ENCODE results near the gene ARHGAP24. TPM values are rescaled to one million over a fixed set of nuclear protein-coding genes. Genes with fewer than 3 reads are reported as not detected.

ARHGAP24 gene
- total and polyA plus RNA-seq, 2 of the 13 experiments (the other 11 are each of a cell fraction or from before 2014, with no cell fraction given): 0.07 to 0.55 TPM

GRCh38 chr4:85642356-85643100 is 167.6 kb downstream of the ARHGAP24 start:
- intact Hi-C loops (cut with micrococcal nuclease; ENCODE audit: unreplicated experiment) (no loop called here), in situ Hi-C loops (cut with HindIII; ENCODE audit: extremely low pct_ligation_motif_present, low pct_unique_long_range_greater_than_20kb) (no loop called here)
- Histone ChIP-seq H4K20me1 (ENCODE audit: insufficient read depth, low read length) (no peaks in the 10 kb centered on the region), H3K27me3 (ENCODE audit: control insufficient read depth in 1 of 2, insufficient read depth in 2 of 2, low read length in 2 of 2) (no peaks in the 10 kb centered on the region), H3K27ac (ENCODE audit: extremely low read length, insufficient read depth, low read length) (no peak overlapping the region), H3K9me3 (ENCODE audit: low read length) (no peaks in the 10 kb centered on the region), H3K4me3 (replicated peaks in 1 of 3; ENCODE audit: insufficient read depth in 1 of 3, low read depth in 2 of 3, low read length in 3 of 3) (no peak overlapping the region), H3K36me3 (replicated peaks in 1 of 2; ENCODE audit: control insufficient read depth in 1 of 2, insufficient read depth in 2 of 2, low read length in 2 of 2) (no peaks in the 10 kb centered on the region), H2AFZ (ENCODE audit: low read length) (no peak overlapping the region), H3K4me1 (ENCODE audit: insufficient read depth, low read length) (no peaks in the 10 kb centered on the region), H3K79me2 (ENCODE audit: insufficient read depth, low read length) (no peaks in the 10 kb centered on the region), H3K9ac (ENCODE audit: insufficient read depth, low read depth, low read length) (no peak overlapping the region), H3K4me2 (ENCODE audit: low read depth, low read length) (no peak overlapping the region)
- CTCF ChIA-PET (ENCODE audit: low intra/inter-chr PET ratio, low total read pairs): no interaction called here
- POLR2A ChIA-PET: no interaction called here
- no TSS peak for BruUV-seq (replicated peaks)
- no peak for TF ChIP-seq JARID2 (CRISPR knock-in tag; IDR thresholded peaks at IDR 0.05; ENCODE audit: insufficient replicate concordance)
- no peak for TF ChIP-seq BRF2 (CRISPR knock-in tag; IDR thresholded peaks at IDR 0.05)
- TF ChIP-seq ELF3 (CRISPR knock-in tag; IDR thresholded peaks at IDR 0.05): no peak
- TF ChIP-seq ZNF207 (IDR thresholded peaks at IDR 0.05; ENCODE audit: borderline replicate concordance): no peak
- TF ChIP-seq SIX1 (CRISPR knock-in tag; IDR thresholded peaks at IDR 0.05; ENCODE audit: borderline replicate concordance): no peak
- TF ChIP-seq ZBTB34 (CRISPR knock-in tag; IDR thresholded peaks at IDR 0.05): no peak
- TF ChIP-seq NCOA2 (CRISPR knock-in tag; IDR thresholded peaks at IDR 0.05): no peak
- no peak for TF ChIP-seq SKI (IDR thresholded peaks at IDR 0.05; ENCODE audit: partially characterized antibody)
- no peak for TF ChIP-seq CHCHD3 (CRISPR knock-in tag; IDR thresholded peaks at IDR 0.05)
- no peak for TF ChIP-seq U2AF1 (optimal IDR thresholded peaks at IDR 0.05; ENCODE audit: low read depth, low read length)
- no peak for TF ChIP-seq GMEB1 (CRISPR knock-in tag; IDR thresholded peaks at IDR 0.05; ENCODE audit: borderline replicate concordance)
- TF ChIP-seq ZNF781 (CRISPR knock-in tag; IDR thresholded peaks at IDR 0.05; ENCODE audit: borderline replicate concordance, not compliant biosample characterization): no peak
- ATAC-seq (no peak), FAIRE-seq (no peak), DNase-seq (ENCODE audit: low spot score) (no peak)
- 52% methylated on average over 7 of the region's 7 CpGs for WGBS (ENCODE audit: low lambda C conversion rate)

Measured in HepG2 (cell line).